Measurements from ENCODE around the gene TYRP1.

GRCh38 chr9:12753931-12754330 lies 60.7 kb downstream of the TYRP1 start:
- TF ChIP-seq CTCF (IDR thresholded peaks at IDR 0.05) (no peak), POLR2A (IDR thresholded peaks at IDR 0.05) (no peak)

Data from esophagus squamous epithelium (tissue), 4 donors.